Effector memory CD8-positive, alpha-beta T cell (primary cell): Measurements from ENCODE around the gene ZSWIM6.
"Not testable (repeated sequence)": the region's sequence is repeated elsewhere in the genome, so short reads cannot be mapped to it uniquely, and the experiment has no call there.

Source experiments
- ATAC-seq: fragments of 150-1000 bp; cut with Tn5 transposase; replicated peaks from 2 replicates; pipeline ENCODE4 v1.10.0; 2021; ENCODE audit warnings: mild to moderate bottlenecking, moderate library complexity
- DNase-seq, 3 experiments: peaks; one replicate each; pipeline ENCODE4 v3.0.0; 2021
- H3K27ac Mint-ChIP-seq, 2 donors: one replicate each; pipeline ENCODE4 v1.8.0; 2022; ENCODE audit warnings: mild to moderate bottlenecking in 2 of 2, mixed read lengths in 2 of 2, moderate library complexity in 2 of 2
- H3K27me3 Mint-ChIP-seq, 2 donors: one replicate each; pipeline ENCODE4 v1.8.0; 2022; ENCODE audit warnings: mixed read lengths in 2 of 2
- H3K36me3 Mint-ChIP-seq: one replicate; pipeline ENCODE4 v1.8.0; 2022; ENCODE audit warnings: mild to moderate bottlenecking, moderate library complexity, mixed read lengths; ENCODE audit not compliant: insufficient read depth
- H3K4me1 Mint-ChIP-seq, 2 donors: one replicate each; pipeline ENCODE4 v1.8.0; 2022; ENCODE audit warnings: low read depth in 2 of 2, mixed read lengths in 2 of 2
- H3K4me3 Mint-ChIP-seq, 2 donors: one replicate each; pipeline ENCODE4 v1.8.0; 2022; ENCODE audit warnings: mild to moderate bottlenecking in 2 of 2, mixed read lengths in 2 of 2, moderate library complexity in 2 of 2
- H3K9me3 Mint-ChIP-seq, 2 donors: one replicate each; pipeline ENCODE4 v1.8.0; 2022; ENCODE audit warnings: mixed read lengths in 2 of 2

Gene ZSWIM6

GRCh38 chr5:61416420-61416819 is 84.4 kb downstream of the ZSWIM6 start:
- Mint-ChIP-seq H3K27ac (peak overlapping the region in 1 of 2 donors; percentile 60), H3K27me3 (no peaks in the 10 kb centered on the region), H3K4me1 (peaks cover 12 to 35% of the 10 kb centered on the region in 2 donors), H3K4me3 (no peak overlapping the region), H3K9me3 (no peaks in the 10 kb centered on the region), H3K36me3 (peaks cover 3% of the 10 kb centered on the region)
- ATAC-seq: no peak
- no peak for DNase-seq

GRCh38 chr5:61417340-61417739 is 85.3 kb downstream of the ZSWIM6 start:
- Mint-ChIP-seq H3K27me3 (no peaks in the 10 kb centered on the region), H3K36me3 (peaks cover 3% of the 10 kb centered on the region), H3K9me3 (peaks cover 0 to 2% of the 10 kb centered on the region in 2 donors), H3K4me1 (peaks cover 11 to 35% of the 10 kb centered on the region in 2 donors), H3K4me3 (no peak overlapping the region), H3K27ac (peak overlapping the region in 1 of 2 donors; percentile 14)
- ATAC-seq (no peak), DNase-seq (no peak)

- Mint-ChIP-seq H3K9me3 (peaks cover 0 to 2% of the 10 kb centered on the region in 2 donors), H3K27ac (peak overlapping the region in 1 of 2 donors; percentile 14), H3K4me1 (peaks cover 10 to 37% of the 10 kb centered on the region in 2 donors), H3K27me3 (no peaks in the 10 kb centered on the region), H3K36me3 (peaks cover 3% of the 10 kb centered on the region), H3K4me3 (no peak overlapping the region)
- DNase-seq (no peak), ATAC-seq (no peak)
Observed at GRCh38 chr5:61417851-61418250, 85.8 kb downstream of the ZSWIM6 start.

GRCh38 chr5:61419106-61419505 is 87.0 kb downstream of the ZSWIM6 start:
- H3K9me3 Mint-ChIP-seq: peaks cover 0 to 2% of the 10 kb centered on the region in 2 donors
- peaks cover 3% of the 10 kb centered on the region for H3K36me3 Mint-ChIP-seq
- ATAC-seq (no peak), DNase-seq (no peak)
- no peak overlapping the region for H3K27ac Mint-ChIP-seq
- no peak overlapping the region for H3K4me3 Mint-ChIP-seq
- peaks cover 20 to 43% of the 10 kb centered on the region in 2 donors for H3K4me1 Mint-ChIP-seq
- no peaks in the 10 kb centered on the region for H3K27me3 Mint-ChIP-seq

- DNase-seq (no peak), ATAC-seq (no peak)
- H3K9me3 Mint-ChIP-seq: peaks cover 0 to 2% of the 10 kb centered on the region in 2 donors
- H3K36me3 Mint-ChIP-seq: peaks cover 3% of the 10 kb centered on the region
- peaks cover 23 to 44% of the 10 kb centered on the region in 2 donors for H3K4me1 Mint-ChIP-seq
- no peak overlapping the region for H3K4me3 Mint-ChIP-seq
- no peak overlapping the region for H3K27ac Mint-ChIP-seq
- H3K27me3 Mint-ChIP-seq: no peaks in the 10 kb centered on the region
Observed at GRCh38 chr5:61420016-61420415, 88.0 kb downstream of the ZSWIM6 start.

- H3K9me3 Mint-ChIP-seq, DNase-seq, H3K4me3 Mint-ChIP-seq, H3K27me3 Mint-ChIP-seq, H3K27ac Mint-ChIP-seq, ATAC-seq, H3K36me3 Mint-ChIP-seq: not testable (repeated sequence)
- peaks cover 22 to 39% of the 10 kb centered on the region in 2 donors for H3K4me1 Mint-ChIP-seq
Observed at GRCh38 chr5:61421262-61421661, 89.2 kb downstream of the ZSWIM6 start.

GRCh38 chr5:61423487-61424145 is 91.6 kb downstream of the ZSWIM6 start:
- H3K9me3 Mint-ChIP-seq: peaks cover 0 to 2% of the 10 kb centered on the region in 2 donors
- ATAC-seq (no peak), DNase-seq (no peak)
- no peaks in the 10 kb centered on the region for H3K27me3 Mint-ChIP-seq
- H3K27ac Mint-ChIP-seq: peak overlapping the region; percentile 17 to 55
- peaks cover 18 to 28% of the 10 kb centered on the region in 2 donors for H3K4me1 Mint-ChIP-seq
- H3K4me3 Mint-ChIP-seq: no peak overlapping the region
- peaks cover 3% of the 10 kb centered on the region for H3K36me3 Mint-ChIP-seq

GRCh38 chr5:61425918-61426317 is 93.9 kb downstream of the ZSWIM6 start:
- H3K9me3 Mint-ChIP-seq: peaks cover 0 to 2% of the 10 kb centered on the region in 2 donors
- H3K27ac Mint-ChIP-seq: no peak overlapping the region
- peaks cover 3% of the 10 kb centered on the region for H3K36me3 Mint-ChIP-seq
- H3K4me3 Mint-ChIP-seq: no peak overlapping the region
- H3K4me1 Mint-ChIP-seq: peaks cover 25 to 36% of the 10 kb centered on the region in 2 donors
- no peaks in the 10 kb centered on the region for H3K27me3 Mint-ChIP-seq
- ATAC-seq: no peak
- DNase-seq: no peak

- no peaks in the 10 kb centered on the region for H3K36me3 Mint-ChIP-seq
- H3K27ac Mint-ChIP-seq: no peak overlapping the region
- H3K4me3 Mint-ChIP-seq: no peak overlapping the region
- H3K27me3 Mint-ChIP-seq: no peaks in the 10 kb centered on the region
- ATAC-seq (no peak), DNase-seq (no peak)
- peaks cover 9 to 15% of the 10 kb centered on the region in 2 donors for H3K4me1 Mint-ChIP-seq
- no peaks in the 10 kb centered on the region for H3K9me3 Mint-ChIP-seq
Observed at GRCh38 chr5:61429906-61430305, 97.8 kb downstream of the ZSWIM6 start.

- Mint-ChIP-seq H3K36me3 (no peaks in the 10 kb centered on the region), H3K27ac (no peak overlapping the region), H3K27me3 (no peaks in the 10 kb centered on the region), H3K4me1 (peaks cover 10 to 15% of the 10 kb centered on the region in 2 donors), H3K9me3 (no peaks in the 10 kb centered on the region), H3K4me3 (no peak overlapping the region)
- ATAC-seq (no peak), DNase-seq (no peak)
Observed at GRCh38 chr5:61431923-61432620, 100.0 kb downstream of the ZSWIM6 start.

- peaks cover 3% of the 10 kb centered on the region for H3K36me3 Mint-ChIP-seq
Observed at GRCh38 chr5:61435368-61435767, 103.3 kb downstream of the ZSWIM6 start.

GRCh38 chr5:61438298-61438970 is 106.4 kb downstream of the ZSWIM6 start:
- Mint-ChIP-seq H3K36me3 (peaks cover 3% of the 10 kb centered on the region), H3K4me3 (no peak overlapping the region), H3K27ac (no peak overlapping the region), H3K27me3 (no peaks in the 10 kb centered on the region), H3K9me3 (peaks cover 6 to 7% of the 10 kb centered on the region in 2 donors), H3K4me1 (peaks cover 4 to 14% of the 10 kb centered on the region in 2 donors)
- DNase-seq (no peak), ATAC-seq (no peak)

More at GRCh38 chr5:61435368-61435767, 103.3 kb downstream of the ZSWIM6 start:
- no peak for ATAC-seq
- no peak for DNase-seq
- H3K4me1 Mint-ChIP-seq: peaks cover 4 to 14% of the 10 kb centered on the region in 2 donors
- H3K4me3 Mint-ChIP-seq: no peak overlapping the region
- H3K9me3 Mint-ChIP-seq: peaks cover 0 to 2% of the 10 kb centered on the region in 2 donors
- no peak overlapping the region for H3K27ac Mint-ChIP-seq
- H3K27me3 Mint-ChIP-seq: no peaks in the 10 kb centered on the region

GRCh38 chr5:61440086-61440485 is 108.0 kb downstream of the ZSWIM6 start:
- H3K36me3 Mint-ChIP-seq: peaks cover 3% of the 10 kb centered on the region
- no peak overlapping the region for H3K4me3 Mint-ChIP-seq
- DNase-seq (no peak), ATAC-seq (no peak)
- no peak overlapping the region for H3K27ac Mint-ChIP-seq
- H3K27me3 Mint-ChIP-seq: no peaks in the 10 kb centered on the region
- peaks cover 6 to 7% of the 10 kb centered on the region in 2 donors for H3K9me3 Mint-ChIP-seq
- peaks cover 4 to 14% of the 10 kb centered on the region in 2 donors for H3K4me1 Mint-ChIP-seq
